Sigmoid colon (tissue), 4 donors: ENCODE results near the gene CDK9.

Source experiments
- POLR2A ChIP-seq, 2 donors: fragments of 450-650 bp; IDR thresholded peaks; one replicate each; pipeline ENCODE4 v1.6.1; 2016; ENCODE audit warnings: antibody characterized with exemption in 2 of 2, mild to moderate bottlenecking in 2 of 2, moderate library complexity in 2 of 2
- POLR2AphosphoS5 ChIP-seq, 4 donors: sonication (generic); formaldehyde crosslinking; IDR thresholded peaks; one replicate each; pipeline ENCODE4 v1.6.1; 2017; ENCODE audit warnings: antibody characterized with exemption in 4 of 4
- TF ChIP-seq, protein P1 (sequence below), 4 experiments: fragments of 450-650 bp in 3 of 4; fragments of 200-600 bp in 1 of 4; IDR thresholded peaks; one replicate each; pipeline ENCODE4 v1.5.1; 2016 to 2019; ENCODE audit warnings: antibody characterized with exemption in 4 of 4, mild to moderate bottlenecking in 3 of 4, moderate library complexity in 2 of 4

DNA sequence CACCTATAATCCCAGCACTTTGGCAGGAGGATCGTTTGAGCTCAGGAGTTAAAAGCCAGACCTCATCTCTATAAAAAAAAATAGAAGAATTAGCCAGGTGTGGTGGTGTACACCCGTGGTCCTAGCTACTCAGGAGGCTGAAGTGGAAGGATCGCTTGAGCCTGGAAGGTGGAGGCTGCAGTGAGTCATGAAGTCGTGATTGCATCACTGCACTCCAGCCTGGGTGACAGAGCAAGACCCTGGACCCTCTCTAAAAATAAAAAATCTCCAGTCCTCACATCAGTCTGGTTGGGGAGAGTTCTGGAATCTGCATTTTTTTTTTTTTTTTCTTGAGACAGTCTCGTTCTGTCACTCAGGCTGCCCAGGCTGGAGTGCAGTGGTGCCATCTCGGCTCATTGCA lies 26.2 kb downstream of the CDK9 start:
- TF ChIP-seq, protein P1, sequence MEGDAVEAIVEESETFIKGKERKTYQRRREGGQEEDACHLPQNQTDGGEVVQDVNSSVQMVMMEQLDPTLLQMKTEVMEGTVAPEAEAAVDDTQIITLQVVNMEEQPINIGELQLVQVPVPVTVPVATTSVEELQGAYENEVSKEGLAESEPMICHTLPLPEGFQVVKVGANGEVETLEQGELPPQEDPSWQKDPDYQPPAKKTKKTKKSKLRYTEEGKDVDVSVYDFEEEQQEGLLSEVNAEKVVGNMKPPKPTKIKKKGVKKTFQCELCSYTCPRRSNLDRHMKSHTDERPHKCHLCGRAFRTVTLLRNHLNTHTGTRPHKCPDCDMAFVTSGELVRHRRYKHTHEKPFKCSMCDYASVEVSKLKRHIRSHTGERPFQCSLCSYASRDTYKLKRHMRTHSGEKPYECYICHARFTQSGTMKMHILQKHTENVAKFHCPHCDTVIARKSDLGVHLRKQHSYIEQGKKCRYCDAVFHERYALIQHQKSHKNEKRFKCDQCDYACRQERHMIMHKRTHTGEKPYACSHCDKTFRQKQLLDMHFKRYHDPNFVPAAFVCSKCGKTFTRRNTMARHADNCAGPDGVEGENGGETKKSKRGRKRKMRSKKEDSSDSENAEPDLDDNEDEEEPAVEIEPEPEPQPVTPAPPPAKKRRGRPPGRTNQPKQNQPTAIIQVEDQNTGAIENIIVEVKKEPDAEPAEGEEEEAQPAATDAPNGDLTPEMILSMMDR (IDR thresholded peaks at IDR 0.05) = no peak
- TF ChIP-seq POLR2AphosphoS5 (IDR thresholded peaks at IDR 0.05) (no peak), POLR2A (IDR thresholded peaks at IDR 0.05) (no peak)
